H9 (cell line): ENCODE results near the gene PIP4K2B. TPM values are rescaled to one million over a fixed set of nuclear protein-coding genes. Genes with fewer than 3 reads are reported as not detected.

Source experiments
- DNase-seq: peaks from one replicate; pipeline ENCODE4 v3.0.0-alpha.2; 2017
- H2AFZ ChIP-seq: one replicate; pipeline ENCODE4 v1.6.1; 2013; ENCODE audit warnings: mild to moderate bottlenecking, low read length, control low read depth, moderate library complexity
- H2AK5ac ChIP-seq: 2 replicates; pipeline ENCODE4 v1.6.1; 2013; ENCODE audit warnings: low read length, control low read depth, mixed read lengths; ENCODE audit not compliant: insufficient read length
- H2BK120ac ChIP-seq: one replicate; pipeline ENCODE4 v1.6.1; 2013; ENCODE audit warnings: low read depth, mild to moderate bottlenecking, low read length, control low read depth, inconsistent platforms; ENCODE audit not compliant: poor library complexity, severe bottlenecking
- H2BK12ac ChIP-seq: 2 replicates; pipeline ENCODE4 v1.6.1; 2013; ENCODE audit warnings: low read length, control low read depth, mixed read lengths, low read depth; ENCODE audit not compliant: insufficient read length
- H2BK15ac ChIP-seq: 2 replicates; pipeline ENCODE4 v1.6.1; 2013; ENCODE audit warnings: low read depth, low read length, control low read depth
- H2BK20ac ChIP-seq: one replicate; pipeline ENCODE4 v1.6.1; 2013; ENCODE audit warnings: low read depth, mild to moderate bottlenecking, low read length, control low read depth, inconsistent platforms; ENCODE audit not compliant: poor library complexity, severe bottlenecking
- H2BK5ac ChIP-seq: 2 replicates; pipeline ENCODE4 v1.6.1; 2013; ENCODE audit warnings: low read length, control low read depth, mixed read lengths; ENCODE audit not compliant: insufficient read length
- H3K14ac ChIP-seq: 2 replicates; pipeline ENCODE4 v1.6.1; 2013; ENCODE audit warnings: low read length, control low read depth; ENCODE audit not compliant: insufficient read depth
- H3K18ac ChIP-seq: 2 replicates; pipeline ENCODE4 v1.6.1; 2013; ENCODE audit warnings: low read depth, mild to moderate bottlenecking, mixed read lengths, low read length, control low read depth; ENCODE audit not compliant: insufficient read length
- H3K23ac ChIP-seq: 2 replicates; pipeline ENCODE4 v1.6.1; 2013; ENCODE audit warnings: low read length, control low read depth, mixed read lengths, low read depth; ENCODE audit not compliant: insufficient read length
- H3K23me2 ChIP-seq: 2 replicates; pipeline ENCODE4 v1.6.1; 2013; ENCODE audit warnings: low read depth, mild to moderate bottlenecking, mixed read lengths, low read length, control low read depth; ENCODE audit not compliant: insufficient read length, poor library complexity, severe bottlenecking
- H3K27ac ChIP-seq: 2 replicates; pipeline ENCODE4 v1.5.1; 2013; ENCODE audit warnings: low read length, control low read depth, mixed read lengths, low read depth; ENCODE audit not compliant: insufficient read length
- H3K27me3 ChIP-seq: 2 replicates; pipeline ENCODE4 v1.6.1; 2013; ENCODE audit warnings: low read length, control low read depth, inconsistent platforms; ENCODE audit not compliant: insufficient read depth
- H3K4ac ChIP-seq: 2 replicates; pipeline ENCODE4 v1.6.1; 2013; ENCODE audit warnings: low read depth, mild to moderate bottlenecking, control low read depth, inconsistent platforms, low read length, moderate library complexity
- H3K4me1 ChIP-seq: 2 replicates; pipeline ENCODE4 v1.6.1; 2013; ENCODE audit warnings: low read length, control low read depth, inconsistent platforms; ENCODE audit not compliant: insufficient read depth
- H3K4me2 ChIP-seq: 2 replicates; pipeline ENCODE4 v1.6.1; 2013; ENCODE audit warnings: low read length, control low read depth, mixed read lengths; ENCODE audit not compliant: insufficient read length, insufficient read depth
- H3K56ac ChIP-seq: 2 replicates; pipeline ENCODE4 v1.6.1; 2013; ENCODE audit warnings: low read depth, mild to moderate bottlenecking, mixed read lengths, low read length, control low read depth; ENCODE audit not compliant: insufficient read length
- H3K79me1 ChIP-seq: 2 replicates; pipeline ENCODE4 v1.6.1; 2013; ENCODE audit warnings: low read depth, mild to moderate bottlenecking, moderate library complexity, low read length, control low read depth, inconsistent platforms; ENCODE audit not compliant: insufficient read depth, poor library complexity, severe bottlenecking
- H3K79me2 ChIP-seq: 2 replicates; pipeline ENCODE4 v1.6.1; 2013; ENCODE audit warnings: low read length, control low read depth, inconsistent platforms; ENCODE audit not compliant: insufficient read depth
- H3K9ac ChIP-seq: 2 replicates; pipeline ENCODE4 v1.6.1; 2013; ENCODE audit warnings: low read length, control low read depth, mixed read lengths; ENCODE audit not compliant: insufficient read length; ENCODE audit errors: extremely low read depth
- H3K9me3 ChIP-seq: one replicate; pipeline ENCODE4 v1.6.1; 2013; ENCODE audit warnings: low read depth, low read length, inconsistent platforms; ENCODE audit not compliant: control insufficient read depth
- H3T11ph ChIP-seq: one replicate; pipeline ENCODE4 v1.6.1; 2013; ENCODE audit warnings: mild to moderate bottlenecking, low read length, control low read depth, inconsistent platforms
- H4K20me1 ChIP-seq: one replicate; pipeline ENCODE4 v1.6.1; 2013; ENCODE audit not compliant: control insufficient read depth, insufficient read length, insufficient read depth
- H4K5ac ChIP-seq: 2 replicates; pipeline ENCODE4 v1.6.1; 2013; ENCODE audit warnings: low read depth, mild to moderate bottlenecking, mixed read lengths, low read length, control low read depth; ENCODE audit not compliant: insufficient read length
- H4K8ac ChIP-seq: replicated peaks from 2 replicates; pipeline ENCODE4 v1.6.1; 2013; ENCODE audit warnings: low read length, control low read depth, mixed read lengths, low read depth; ENCODE audit not compliant: insufficient read length
- H4K91ac ChIP-seq: 2 replicates; pipeline ENCODE4 v1.6.1; 2013; ENCODE audit warnings: low read depth, mild to moderate bottlenecking, moderate library complexity, mixed read lengths, low read length, control low read depth; ENCODE audit not compliant: insufficient read length
- H3K27ac Mint-ChIP-seq, 3 experiments: 2 replicates in 2 of 3; 3 replicates in 1 of 3; pipeline ENCODE4 v1.8.0; 2020 to 2021; ENCODE audit warnings: mixed read lengths in 3 of 3, mild to moderate bottlenecking in 1 of 3, moderate library complexity in 1 of 3
- H3K27me3 Mint-ChIP-seq: 2 replicates; pipeline ENCODE4 v1.8.0; 2021; ENCODE audit warnings: low read depth, mild to moderate bottlenecking, moderate library complexity, mixed read lengths
- H3K36me3 Mint-ChIP-seq, 3 experiments: 2 replicates in 2 of 3; 3 replicates in 1 of 3; pipeline ENCODE4 v1.8.0; 2020 to 2021; ENCODE audit warnings: low read depth in 3 of 3, mixed read lengths in 3 of 3; ENCODE audit not compliant: insufficient read depth in 1 of 3
- H3K4me1 Mint-ChIP-seq, 2 experiments: 2 replicates each; pipeline ENCODE4 v1.8.0; 2020; ENCODE audit warnings: mixed read lengths in 2 of 2
- H3K4me3 Mint-ChIP-seq, 2 experiments: 2 replicates in 1 of 2; 3 replicates in 1 of 2; pipeline ENCODE4 v1.8.0; 2020 to 2021; ENCODE audit warnings: mild to moderate bottlenecking in 2 of 2, mixed read lengths in 2 of 2, moderate library complexity in 1 of 2
- H3K9me3 Mint-ChIP-seq, 2 experiments: 2 replicates in 1 of 2; 3 replicates in 1 of 2; pipeline ENCODE4 v1.8.0; 2020; ENCODE audit warnings: mild to moderate bottlenecking in 2 of 2, mixed read lengths in 2 of 2, moderate library complexity in 1 of 2
- CTCF ChIP-seq: fragments of 200-600 bp; sonication (generic); conservative IDR thresholded peaks from 3 replicates; pipeline ENCODE4 v1.8.0; 2021; ENCODE audit warnings: antibody characterized with exemption, mild to moderate bottlenecking
- WGBS: extraction: QIAGEN DNeasy Blood & Tissue Kit; methylation state at CpG from one replicate; pipeline ENCODE4 v1.1.7; 2013; ENCODE audit warnings: missing lambda C conversion rate, low lambda C conversion rate, mixed read lengths; ENCODE audit not compliant: insufficient read length; ENCODE audit errors: extremely low coverage; 5-methylcytosine and 5-hydroxymethylcytosine counted together
- total RNA-seq: library from RNA; stranded (reverse); gene quantifications from 2 replicates; pipeline ENCODE4 v1.2.1, GENCODE V29; 2021

PIP4K2B gene
- total RNA-seq, 1 experiment from 2014 or later, result 61.9 TPM

GRCh38 chr17:38766341-38766740, 33.0 kb downstream of the PIP4K2B start:
- Histone ChIP-seq H3K9ac (no peak overlapping the region), H2AFZ (no peak overlapping the region), H2BK12ac (no peak overlapping the region), H3K4ac (no peak overlapping the region), H2BK15ac (no peak overlapping the region), H3K4me1 (no peaks in the 10 kb centered on the region), H3K56ac (no peak overlapping the region), H2AK5ac (no peak overlapping the region), H3K27ac (no peak overlapping the region), H3K4me2 (no peak overlapping the region), H4K91ac (no peak overlapping the region), H3T11ph (no peak overlapping the region), H2BK20ac (no peak overlapping the region), H2BK120ac (no peak overlapping the region), H3K79me1 (no peaks in the 10 kb centered on the region), H3K14ac (no peak overlapping the region), H3K27me3 (no peaks in the 10 kb centered on the region), H4K20me1 (no peaks in the 10 kb centered on the region), H3K9me3 (no peaks in the 10 kb centered on the region), H3K18ac (no peak overlapping the region), H3K79me2 (no peaks in the 10 kb centered on the region), H4K5ac (no peak overlapping the region), H4K8ac (no peak overlapping the region), H2BK5ac (no peak overlapping the region), H3K23ac (no peak overlapping the region), H3K23me2 (no peaks in the 10 kb centered on the region)
- Mint-ChIP-seq H3K4me1 (no peaks in the 10 kb centered on the region), H3K4me3 (no peak overlapping the region), H3K27ac (no peak overlapping the region), H3K27me3 (no peaks in the 10 kb centered on the region; the same call in 1 of the 2 replicates), H3K36me3 (peaks cover 36 to 94% (median 73%) of the 10 kb centered on the region in 3 experiments), H3K9me3 (no peaks in the 10 kb centered on the region)
- DNase-seq, result no peak
- TF ChIP-seq CTCF, result no peak
- WGBS, result no CpG with 5 or more reads among the region's 5 CpGs
